HTR-8/SVneo (cell line): Measurements from ENCODE around the gene AP5B1.

Source experiments
- DNase-seq: peaks from one replicate; pipeline ENCODE4 v3.0.0; 2011; ENCODE audit warnings: low spot score, mixed read lengths; ENCODE audit not compliant: insufficient read length
- FAIRE-seq: peaks from 2 replicates; lab custom pipeline; 2011; peaks lifted over from hg19 to GRCh38; lab: Jason Lieb, UNC

AP5B1 gene

GRCh38 chr11:65726660-65727059 is 54.1 kb downstream of the AP5B1 start:
- DNase-seq (no peak), FAIRE-seq (no peak)
